H1 (cell line): ENCODE results near the gene C9orf43. TPM values are rescaled to one million over a fixed set of nuclear protein-coding genes. Genes with fewer than 3 reads are reported as not detected.

Source experiments
- ASH2L ChIP-seq: fragments of 200-600, 300-600 bp; sonication (generic); IDR thresholded peaks from one replicate; pipeline ENCODE4 v1.7.1; 2017; ENCODE audit warnings: low read length
- POU5F1 ChIP-seq: IDR thresholded peaks from 2 replicates; pipeline ENCODE4 v1.6.1; 2011; ENCODE audit warnings: low read depth, mild to moderate bottlenecking, low read length, moderate library complexity
- polyA plus RNA-seq, 7 experiments: library from polyadenylated mRNA; depleted of rRNA in 3 of 7; stranded (reverse) in 5 of 7; unstranded in 2 of 7; fragments of >200 nt in 5 of 7; fragments of 200-250 nt in 2 of 7; gene quantifications; 1 replicate in 5 of 7; 2 replicates in 1 of 7; 4 replicates in 1 of 7; pipeline versions ENCODE4 v1.2.1 to v1.2.3, GENCODE V29; 2011 to 2013; ENCODE audit warnings: missing spikeins in 2 of 7, mixed read lengths in 2 of 7
- total RNA-seq: library from RNA; stranded (reverse); fragmentation: NEBNext Ultra II Directional; extraction: Animal tissue kit (Norgen Biotek cat#: 25700); gene quantifications from 2 replicates; pipeline ENCODE4 v1.2.1, GENCODE V29; 2021

Gene C9orf43
- total and polyA plus RNA-seq, 2 of the 8 experiments (the other 6 are each of a cell fraction or from before 2014, with no cell fraction given): 0.35 to 0.52 TPM

GRCh38 chr9:113363336-113363735 is 47.2 kb upstream of the C9orf43 start (continued):
- TF ChIP-seq POU5F1: no peak
- TF ChIP-seq ASH2L: no peak
